ENCODE measurements around the gene ARSG.

The ARSG gene

GRCh38 chr17:68437979-68438822 is 146.9 kb downstream of the ARSG start:
- no peak for DNase-seq (ENCODE audit: low read depth)
- no peak overlapping the region for H3K4me3 ChIP-seq (ENCODE audit: low read depth, low read length)
- TF ChIP-seq CTCF (IDR thresholded peaks at IDR 0.05; ENCODE audit: low read depth, low read length, missing control alignments), result no peak
- in situ Hi-C loops (cut with HindIII; ENCODE audit: low sequenced_read_pairs), result loop anchor here (25.0 kb wide), 1 partner anchor 176 kb away; no protein-coding TSS in a partner anchor

- in situ Hi-C loops (cut with HindIII; ENCODE audit: low sequenced_read_pairs), result loop anchor here (25.0 kb wide), 1 partner anchor 177 kb away; no protein-coding TSS in a partner anchor
- no peak for TF ChIP-seq CTCF (IDR thresholded peaks at IDR 0.05; ENCODE audit: low read depth, low read length, missing control alignments)
- no peak for DNase-seq (ENCODE audit: low read depth)
Measured at GRCh38 chr17:68439656-68440290, 148.5 kb downstream of the ARSG start.

GRCh38 chr17:68440526-68440925 is 149.2 kb downstream of the ARSG start:
- in situ Hi-C loops (cut with HindIII; ENCODE audit: low sequenced_read_pairs), result loop anchor here (25.0 kb wide), 1 partner anchor 178 kb away; no protein-coding TSS in a partner anchor
- TF ChIP-seq CTCF (IDR thresholded peaks at IDR 0.05; ENCODE audit: low read depth, low read length, missing control alignments), result no peak
- no peak for DNase-seq (ENCODE audit: low read depth)
- no peak overlapping the region for H3K4me3 ChIP-seq (ENCODE audit: low read depth, low read length)

More at GRCh38 chr17:68439656-68440290, 148.5 kb downstream of the ARSG start:
- H3K4me3 ChIP-seq (ENCODE audit: low read depth, low read length), result no peak overlapping the region

- no peak for TF ChIP-seq CTCF (IDR thresholded peaks at IDR 0.05; ENCODE audit: low read depth, low read length, missing control alignments)
- no peak overlapping the region for H3K4me3 ChIP-seq (ENCODE audit: low read depth, low read length)
- in situ Hi-C loops (cut with HindIII; ENCODE audit: low sequenced_read_pairs), result loop anchor here (25.0 kb wide), 1 partner anchor 179 kb away; no protein-coding TSS in a partner anchor
- DNase-seq (ENCODE audit: low read depth), result no peak
Measured at GRCh38 chr17:68441070-68441770, 149.9 kb downstream of the ARSG start.

GRCh38 chr17:68443972-68444464 is 152.7 kb downstream of the ARSG start:
- DNase-seq (ENCODE audit: low read depth), result no peak
- TF ChIP-seq CTCF (IDR thresholded peaks at IDR 0.05; ENCODE audit: low read depth, low read length, missing control alignments), result no peak
- no peak overlapping the region for H3K4me3 ChIP-seq (ENCODE audit: low read depth, low read length)
- in situ Hi-C loops (cut with HindIII; ENCODE audit: low sequenced_read_pairs), result loop anchor here (25.0 kb wide), 1 partner anchor 182 kb away; no protein-coding TSS in a partner anchor

DNA sequence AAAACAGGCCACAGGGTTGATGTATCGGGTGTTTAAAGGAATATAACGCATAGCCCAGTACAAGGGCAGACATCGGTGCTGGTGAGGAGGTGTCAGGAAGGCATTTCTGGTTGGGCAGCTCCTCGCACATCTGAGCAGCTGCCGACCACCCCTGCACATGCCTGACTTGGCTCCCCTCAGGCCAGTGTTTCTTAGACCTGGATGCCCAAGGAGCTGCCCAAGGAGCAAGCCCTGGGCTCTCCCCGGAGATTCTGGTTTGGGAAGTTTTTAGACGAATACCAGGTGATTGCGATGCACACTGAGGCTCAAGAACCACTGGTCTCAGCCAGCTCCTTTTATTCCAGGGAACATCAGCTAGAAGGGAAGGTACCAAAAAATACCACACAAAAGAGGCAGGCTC is 154.4 kb downstream of the ARSG start:
- in situ Hi-C loops (cut with HindIII; ENCODE audit: low sequenced_read_pairs), result loop anchor here (25.0 kb wide), 1 partner anchor 183 kb away; no protein-coding TSS in a partner anchor
- TF ChIP-seq CTCF (IDR thresholded peaks at IDR 0.05; ENCODE audit: low read depth, low read length, missing control alignments), result no peak
- DNase-seq (ENCODE audit: low read depth), result no peak
- H3K4me3 ChIP-seq (ENCODE audit: low read depth, low read length), result no peak overlapping the region
